GM18520 (cell line): ENCODE data around the gene BHLHE23.
A peak's percentile ranks its signal among the peaks of the same experiment; 100 is the strongest.

Source experiments
- ATAC-seq: cut with Tn5 transposase; IDR thresholded peaks from one replicate; pipeline ENCODE4 v1.9.1; 2021; ENCODE audit not compliant: unreplicated experiment

The BHLHE23 gene

DNA sequence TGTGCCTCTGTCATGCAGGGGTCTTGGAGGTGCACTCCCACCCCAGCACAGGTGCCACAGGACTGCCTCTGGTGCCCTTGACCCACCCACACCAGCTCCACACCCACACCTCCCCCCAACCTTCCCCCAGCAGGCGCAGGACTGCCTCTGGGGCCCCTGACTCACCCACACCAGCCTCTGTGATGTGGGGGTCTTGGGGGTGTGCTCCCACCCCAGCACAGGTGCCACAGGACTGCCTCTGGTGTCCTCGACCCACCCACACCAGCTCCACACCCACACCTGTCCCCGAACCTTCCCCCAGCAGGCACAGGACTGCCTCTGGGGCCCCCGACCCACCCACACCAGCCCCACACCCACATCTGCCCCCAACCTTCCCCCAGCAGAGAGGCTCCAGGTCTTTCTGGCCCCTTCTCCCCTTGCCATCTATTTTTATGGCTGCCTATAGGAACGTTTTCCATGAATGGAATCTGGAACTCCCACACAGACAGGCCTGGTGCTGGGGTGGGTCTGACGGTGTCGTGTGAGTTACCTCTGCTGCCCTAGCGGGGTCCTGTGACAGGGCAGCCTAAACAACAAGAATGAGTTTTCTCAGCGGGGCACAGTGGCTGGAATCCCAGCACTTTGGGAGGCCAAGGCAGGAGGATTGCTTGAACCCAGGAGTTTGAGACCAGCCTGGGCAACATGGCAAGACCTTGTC is 30.8 kb downstream of the BHLHE23 start:
- no peak for ATAC-seq

DNA sequence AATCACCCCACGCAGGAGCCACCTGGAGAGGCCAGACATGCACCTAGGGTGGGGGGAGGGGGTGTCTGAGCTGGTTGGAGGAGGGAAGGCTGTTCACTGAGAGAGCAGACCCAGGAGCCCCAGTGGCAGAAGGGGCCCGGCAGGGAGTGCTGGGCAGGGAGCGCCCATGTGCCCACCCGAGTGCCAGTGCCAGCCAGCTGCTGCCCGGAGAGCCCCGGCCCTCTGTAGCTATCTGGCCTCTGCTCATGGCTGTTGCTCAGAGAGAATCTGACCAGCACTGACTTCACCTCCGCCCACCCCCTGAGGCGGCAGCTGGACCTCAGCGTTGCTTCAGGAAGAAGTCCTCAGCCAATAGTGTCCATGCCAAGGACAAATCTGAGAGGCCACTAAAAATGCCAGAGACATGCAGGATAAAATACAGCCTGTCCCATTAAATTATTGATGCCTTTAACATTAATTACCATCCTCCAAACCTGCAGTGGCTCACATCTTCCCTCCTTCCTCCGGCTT is 31.5 kb downstream of the BHLHE23 start:
- no peak for ATAC-seq

DNA sequence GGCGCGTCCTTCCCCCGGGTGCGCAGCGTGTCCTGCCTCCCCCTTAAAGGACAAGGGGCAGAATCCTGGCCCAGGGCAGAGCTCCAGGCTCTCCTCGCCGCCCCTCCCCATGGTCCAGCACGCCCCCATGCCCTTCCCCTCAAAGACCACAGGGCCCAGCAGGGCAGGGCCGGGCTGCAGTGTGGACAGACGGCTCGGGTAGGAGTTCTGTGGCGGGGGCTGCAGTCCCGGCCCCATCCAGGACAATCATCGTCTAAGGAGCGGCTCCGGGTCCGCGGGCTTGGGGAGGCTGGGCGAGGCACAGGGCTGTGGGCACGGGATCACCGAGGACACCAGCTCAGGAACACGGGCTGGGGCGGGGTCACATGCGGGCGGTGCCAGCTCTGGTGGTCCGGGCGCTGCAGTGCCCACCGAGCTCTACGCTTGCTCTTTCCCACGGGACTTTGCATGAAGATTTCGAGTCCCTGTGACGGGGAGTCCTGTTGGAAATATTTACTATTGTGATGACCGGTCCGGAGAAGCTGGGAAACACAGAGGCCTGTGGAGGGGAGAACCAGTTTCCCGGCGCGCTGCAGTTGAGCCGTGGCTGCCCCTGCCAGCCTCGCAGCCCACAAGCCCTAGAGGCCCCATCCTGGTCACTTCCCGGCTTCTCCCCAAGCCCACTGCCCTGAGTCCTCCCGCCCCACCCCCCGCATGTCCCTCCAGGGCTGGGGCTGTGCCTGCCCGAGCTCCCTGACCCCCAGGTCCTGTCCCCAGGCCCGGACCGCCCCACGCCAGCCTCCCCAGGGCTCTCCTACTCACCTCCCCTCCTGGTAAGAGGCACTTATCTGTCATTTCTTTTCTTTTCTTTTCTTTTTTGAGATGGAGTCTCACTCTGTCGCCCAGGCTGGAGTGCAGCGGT is 33.7 kb downstream of the BHLHE23 start:
- no peak for ATAC-seq

DNA sequence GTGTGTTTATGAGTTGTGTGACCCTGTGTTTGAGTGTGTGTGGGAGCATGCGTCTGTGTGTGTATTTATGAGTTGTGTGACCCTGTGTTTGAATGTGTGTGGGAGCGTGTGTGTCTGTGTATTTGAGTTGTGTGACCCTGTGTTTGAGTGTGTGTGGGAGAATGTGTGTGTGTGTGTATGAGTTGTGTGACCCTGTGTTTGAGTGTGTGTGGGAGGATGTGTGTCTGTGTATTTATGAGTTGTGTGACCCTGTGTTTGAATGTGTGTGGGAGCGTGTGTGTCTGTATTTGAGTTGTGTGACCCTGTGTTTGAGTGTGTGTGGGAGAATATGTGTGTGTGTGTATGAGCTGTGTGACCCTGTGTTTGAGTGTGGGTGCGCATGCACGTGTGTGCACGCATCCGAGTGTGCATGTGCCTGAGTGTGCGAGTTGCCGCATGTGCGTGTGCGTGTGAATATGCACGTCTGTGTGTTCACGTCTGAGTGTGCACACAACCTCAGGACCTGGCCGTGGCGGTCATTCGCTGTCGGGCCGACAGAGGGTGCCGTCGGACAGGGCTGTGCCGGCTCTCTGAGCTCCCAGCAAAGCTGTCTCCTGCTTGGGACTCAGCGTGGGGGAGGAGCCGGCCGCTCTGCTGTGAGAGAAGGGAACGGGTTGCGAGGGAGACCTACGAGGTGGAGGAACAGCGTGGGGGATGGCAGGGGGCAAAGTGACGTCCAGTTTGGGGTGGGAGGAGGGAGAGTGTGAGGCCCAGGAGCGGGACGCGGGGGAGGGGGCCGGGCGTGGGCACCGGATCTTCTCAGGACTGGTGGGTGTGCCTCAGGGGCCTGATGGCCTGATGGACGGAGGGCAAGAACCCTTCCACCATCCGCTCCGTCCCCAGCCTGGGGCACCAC is 34.6 kb downstream of the BHLHE23 start:
- ATAC-seq: peak; percentile 61

DNA sequence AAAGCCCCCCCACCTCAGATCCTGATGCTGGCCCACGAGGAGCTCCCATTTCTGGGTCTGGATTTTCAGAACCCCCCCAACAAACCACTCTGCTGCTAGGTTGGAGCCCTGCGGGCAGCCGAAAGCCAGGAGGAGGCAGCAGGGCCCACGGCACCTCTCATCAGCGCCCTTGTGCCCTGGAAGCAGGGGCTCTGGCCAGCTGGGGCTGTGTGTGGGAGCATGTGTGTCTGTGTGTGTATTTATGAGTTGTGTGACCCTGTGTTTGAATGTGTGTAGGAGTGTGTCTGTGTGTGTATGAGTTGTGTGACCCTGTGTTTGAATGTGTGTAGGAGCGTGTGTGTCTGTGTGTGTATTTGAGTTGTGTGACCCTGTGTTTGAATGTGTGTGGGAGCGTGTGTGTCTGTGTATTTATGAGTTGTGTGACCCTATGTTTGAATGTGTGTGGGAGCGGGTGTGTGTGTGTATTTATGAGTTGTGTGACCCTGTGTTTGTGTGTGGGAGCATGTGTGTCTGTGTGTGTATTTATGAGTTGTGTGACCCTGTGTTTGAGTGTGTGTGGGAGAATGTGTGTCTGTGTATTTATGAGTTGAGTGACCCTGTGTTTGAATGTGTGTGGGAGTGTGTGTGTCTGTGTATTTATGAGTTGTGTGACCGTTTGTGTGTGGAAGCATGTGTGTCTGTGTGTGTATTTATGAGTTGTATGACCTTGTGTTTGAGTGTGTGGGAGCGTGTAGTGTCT is 35.4 kb downstream of the BHLHE23 start:
- ATAC-seq: no peak

DNA sequence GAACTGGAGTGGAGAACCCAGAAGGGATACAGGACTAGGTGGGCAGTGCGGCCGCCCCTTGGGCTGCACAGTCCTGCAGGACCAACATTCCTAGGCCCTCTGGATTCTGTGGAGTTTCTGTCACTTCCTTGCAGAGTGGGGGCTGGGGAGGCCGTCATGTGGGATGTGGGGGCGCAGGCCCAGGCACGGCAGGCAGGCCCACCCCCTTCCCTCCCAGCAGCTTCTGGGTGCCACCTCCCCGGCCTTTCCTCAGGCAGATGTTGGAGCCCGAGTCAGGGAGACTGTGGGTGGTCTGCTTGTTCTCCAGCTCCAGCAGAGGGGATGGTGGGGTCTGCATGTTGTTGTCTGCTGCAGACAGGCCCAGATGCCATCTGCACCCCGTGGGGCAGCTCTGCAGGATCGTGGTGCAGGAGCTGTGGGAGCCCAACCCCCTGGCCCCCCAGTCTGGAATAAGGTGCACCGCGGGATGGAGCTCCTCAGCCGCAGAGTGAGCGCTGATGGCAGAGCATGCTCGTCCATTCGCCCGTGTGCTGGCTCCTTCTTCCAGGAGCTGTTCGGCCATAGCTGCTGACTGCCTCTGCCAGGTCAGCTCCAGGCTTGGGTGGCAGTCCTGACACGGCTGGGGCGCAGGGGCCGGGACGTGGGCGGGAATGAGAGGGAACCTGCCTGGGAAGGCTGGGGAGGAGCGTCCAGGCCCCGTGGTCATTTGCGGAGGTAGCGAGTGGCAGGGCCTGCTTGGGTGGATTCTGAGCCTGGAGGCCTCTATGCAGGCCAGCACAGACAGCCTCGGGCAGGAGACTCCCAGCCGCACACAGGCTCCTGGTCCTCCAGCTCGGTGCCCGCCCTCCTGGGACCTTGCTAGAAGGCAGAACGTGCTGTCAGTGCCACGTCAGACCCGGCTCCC is 36.2 kb downstream of the BHLHE23 start:
- no peak for ATAC-seq

DNA sequence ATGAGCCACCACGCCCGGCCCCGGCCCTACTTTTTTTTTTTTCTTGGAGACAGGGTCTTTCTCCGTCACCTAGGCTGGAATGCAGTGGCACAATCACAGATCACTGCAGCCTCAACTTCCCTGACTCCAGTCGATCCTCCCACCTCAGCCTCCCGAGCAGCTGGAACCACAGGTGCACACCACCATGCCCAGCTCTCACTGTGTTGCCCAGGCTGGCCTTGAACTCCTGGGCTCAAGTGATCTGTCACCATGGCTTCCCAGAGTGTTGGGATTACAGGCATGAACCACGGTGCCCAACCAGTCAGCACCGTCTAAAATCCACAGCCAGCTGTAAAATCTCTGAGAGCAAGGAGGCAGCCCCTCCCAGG is 36.8 kb downstream of the BHLHE23 start:
- no peak for ATAC-seq

DNA sequence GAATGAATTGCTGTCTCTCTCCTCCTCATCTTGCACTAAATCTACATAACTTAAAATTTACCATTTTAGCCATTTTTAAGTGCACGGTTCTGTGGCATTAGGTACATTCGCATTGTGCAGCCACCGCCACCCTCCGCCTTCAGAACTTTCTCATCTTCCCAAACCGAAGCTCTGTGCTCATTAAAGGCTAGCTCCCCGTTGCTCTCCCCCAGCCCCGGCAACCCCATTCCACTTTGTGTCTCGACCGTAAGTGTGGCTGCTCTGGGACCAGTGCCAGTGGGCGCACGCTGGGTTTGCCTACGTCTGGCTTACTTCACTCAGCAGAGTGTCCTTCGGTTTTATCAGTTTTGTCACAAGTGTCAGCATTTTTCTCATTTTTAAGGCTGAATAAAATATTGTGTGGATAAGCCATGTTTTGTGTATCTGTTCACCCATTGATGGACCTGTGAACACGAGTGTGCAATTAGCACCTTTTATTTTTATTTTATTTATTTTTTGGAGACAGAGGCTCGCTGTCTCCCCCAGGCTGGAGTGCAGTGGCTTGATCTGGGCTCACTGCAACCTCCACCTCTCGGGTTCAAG is 37.5 kb downstream of the BHLHE23 start:
- no peak for ATAC-seq

DNA sequence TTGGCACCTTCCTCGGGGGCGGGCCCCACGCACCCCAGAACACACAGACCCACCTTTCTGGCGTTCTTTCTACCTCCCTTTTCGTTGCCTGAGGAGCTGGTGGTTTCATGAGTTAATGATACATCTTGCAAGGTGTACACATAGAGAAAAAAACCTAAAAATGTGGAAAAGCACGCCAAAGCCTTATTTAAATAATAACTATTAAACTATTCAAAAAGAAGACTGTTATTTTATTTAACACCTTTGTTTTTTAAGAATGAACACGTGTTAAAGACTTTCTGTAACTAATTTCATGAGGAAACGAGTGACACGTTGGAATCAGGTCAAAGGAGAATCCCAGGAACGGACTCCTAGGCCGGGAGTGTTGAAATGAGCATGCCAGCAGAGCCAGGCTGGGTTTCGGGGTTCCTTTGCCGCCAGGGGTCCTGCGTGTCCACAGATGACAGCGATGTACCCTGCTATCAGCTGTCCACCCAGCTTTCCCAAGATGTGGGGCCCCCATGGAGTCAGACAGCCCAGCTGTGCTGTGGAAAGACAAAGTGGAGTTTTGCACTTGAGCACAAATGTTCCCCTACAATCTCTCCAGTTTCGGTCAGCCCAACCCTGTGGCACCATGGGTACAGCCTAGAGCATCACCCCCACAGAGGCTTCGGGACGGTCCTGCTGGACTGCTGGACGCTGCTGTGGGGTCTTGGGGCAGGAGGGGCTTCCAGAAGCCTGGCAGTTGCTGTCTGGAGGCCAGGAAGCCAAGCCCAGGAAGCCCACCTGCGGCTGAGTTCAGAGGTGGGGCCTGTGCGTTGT is 38.2 kb downstream of the BHLHE23 start:
- ATAC-seq: no peak

DNA sequence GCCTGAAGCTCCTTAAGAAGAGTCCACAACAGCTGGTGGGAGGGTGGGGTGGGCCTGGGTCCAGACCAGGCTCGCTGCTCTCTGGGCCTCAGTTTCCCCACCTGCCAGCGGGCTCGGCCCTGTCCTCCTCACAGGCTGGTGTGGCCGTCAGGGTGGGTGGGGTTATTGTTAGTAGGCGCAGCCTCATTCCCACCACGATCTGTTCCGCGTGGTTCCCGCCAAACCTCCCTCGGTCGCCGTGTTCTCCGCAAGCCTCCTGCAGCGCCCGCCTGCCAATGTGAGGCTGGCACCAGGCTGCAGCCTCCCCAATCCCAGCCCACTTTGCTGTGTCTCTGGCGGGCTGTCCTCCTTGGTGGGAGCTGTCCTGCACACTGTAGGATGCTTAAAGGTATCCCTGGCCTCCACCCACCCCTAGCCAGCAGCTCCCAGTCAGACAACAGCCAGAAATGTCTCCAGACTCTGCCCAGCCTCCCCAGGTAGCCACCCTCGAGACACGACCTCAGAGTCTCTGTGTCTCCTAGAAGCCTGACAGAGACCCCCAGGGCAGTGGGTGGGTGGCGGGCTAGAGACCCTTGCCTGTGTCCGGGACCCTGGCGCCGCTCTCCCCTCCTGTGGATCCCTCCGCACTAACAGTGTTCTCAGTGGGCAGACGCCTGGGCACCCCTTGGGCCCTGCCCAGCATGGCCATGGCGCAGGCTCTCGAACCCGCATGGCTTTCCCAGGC is 39.0 kb downstream of the BHLHE23 start:
- no peak for ATAC-seq

DNA sequence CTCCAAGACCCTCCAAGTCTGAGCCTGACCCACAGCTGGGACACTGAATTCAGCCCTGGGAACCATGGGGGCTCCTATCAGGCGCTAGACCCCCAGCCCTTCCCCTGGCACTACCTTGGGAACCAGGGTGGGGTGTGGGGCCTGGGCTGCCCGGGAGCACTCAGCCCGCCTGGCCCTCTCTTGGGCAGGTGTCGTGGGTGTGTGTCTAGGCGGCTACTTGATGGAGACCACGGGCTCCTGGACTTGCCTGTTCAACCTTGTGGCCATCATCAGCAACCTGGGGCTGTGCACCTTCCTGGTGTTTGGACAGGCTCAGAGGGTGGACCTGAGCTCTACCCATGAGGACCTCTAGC is 39.6 kb downstream of the BHLHE23 start:
- ATAC-seq: no peak

DNA sequence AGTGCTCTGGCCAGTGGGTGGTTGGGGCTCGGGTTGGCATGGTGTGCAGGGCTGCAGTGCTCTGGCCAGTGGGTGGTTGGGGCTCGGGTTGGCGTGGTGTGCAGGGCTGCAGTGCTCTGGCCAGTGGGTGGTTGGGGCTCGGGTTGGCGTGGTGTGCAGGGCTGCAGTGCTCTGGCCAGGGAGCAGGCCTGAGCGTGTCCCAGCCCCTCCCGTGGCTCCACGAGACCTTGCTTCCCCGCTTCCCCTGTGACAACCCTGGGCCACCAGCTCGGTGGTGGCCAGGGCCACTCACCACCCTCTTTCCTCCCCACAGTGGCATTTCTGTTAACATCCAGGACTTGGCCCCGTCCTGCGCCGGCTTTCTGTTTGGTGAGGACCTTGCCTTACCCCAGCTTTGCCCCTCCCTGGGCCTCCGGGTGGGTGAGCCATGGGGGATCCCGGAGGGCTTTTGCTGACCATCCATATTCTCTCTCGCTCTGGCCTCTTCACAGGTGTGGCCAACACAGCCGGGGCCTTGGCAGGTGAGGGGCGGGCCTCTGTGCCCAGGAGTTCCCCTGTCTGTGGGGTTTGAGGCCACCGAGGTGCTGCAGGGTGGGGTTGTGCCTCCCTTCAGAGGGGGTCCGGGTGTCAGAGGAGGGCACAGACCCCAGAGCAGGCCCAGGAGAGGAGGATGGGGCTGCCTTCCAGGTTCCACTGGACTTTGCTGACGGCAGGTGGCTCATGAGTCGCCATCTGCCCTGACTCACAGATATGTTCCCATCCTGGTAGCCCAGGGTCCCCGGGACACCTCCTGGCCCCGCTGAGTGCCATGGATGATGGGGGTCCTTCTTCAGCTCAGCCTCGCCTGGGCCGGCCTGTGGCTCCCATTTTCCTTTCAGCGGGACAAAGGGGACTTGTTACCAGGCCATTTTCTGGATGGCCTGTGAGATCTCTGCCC is 40.3 kb downstream of the BHLHE23 start:
- no peak for ATAC-seq

DNA sequence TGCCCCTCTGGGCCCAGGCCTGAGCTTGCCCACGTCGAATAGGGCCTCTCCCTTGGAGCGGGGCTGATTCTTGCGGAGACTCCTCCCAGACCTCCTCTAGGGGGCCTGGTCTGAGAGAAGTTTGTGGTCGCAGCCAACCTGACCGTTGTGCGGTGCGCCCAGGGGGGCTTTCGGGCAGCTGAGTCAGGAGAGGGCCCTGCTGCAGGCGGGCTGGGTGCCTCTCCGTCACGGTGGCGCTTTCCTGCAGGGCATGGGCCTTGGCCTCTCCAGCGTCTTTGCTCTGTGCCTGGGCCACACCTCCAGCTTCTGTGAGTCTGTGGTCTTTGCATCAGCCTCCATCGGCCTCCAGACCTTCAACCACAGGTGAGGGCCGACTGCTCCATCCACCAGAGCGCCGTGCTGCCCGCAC is 41.4 kb downstream of the BHLHE23 start:
- no peak for ATAC-seq

DNA sequence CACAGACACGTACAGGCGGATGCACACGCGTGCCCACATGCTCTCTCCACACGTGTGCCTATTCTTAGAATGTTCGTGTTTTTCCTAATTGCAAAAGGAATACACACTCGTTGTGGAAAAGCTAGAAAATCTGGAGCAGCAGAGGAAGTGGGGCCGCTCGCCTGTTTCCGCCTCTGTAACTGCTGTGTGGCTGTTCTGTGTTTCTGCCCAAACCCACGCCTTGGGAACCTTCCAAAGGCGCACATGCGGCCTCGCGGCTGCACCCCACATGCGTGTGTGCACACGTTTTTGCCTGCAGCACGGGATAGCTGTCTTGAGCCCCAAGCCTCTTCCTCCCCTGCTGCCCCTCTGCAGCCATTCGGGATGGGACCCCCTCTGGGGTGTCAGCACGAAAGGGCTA is 42.1 kb downstream of the BHLHE23 start:
- no peak for ATAC-seq

DNA sequence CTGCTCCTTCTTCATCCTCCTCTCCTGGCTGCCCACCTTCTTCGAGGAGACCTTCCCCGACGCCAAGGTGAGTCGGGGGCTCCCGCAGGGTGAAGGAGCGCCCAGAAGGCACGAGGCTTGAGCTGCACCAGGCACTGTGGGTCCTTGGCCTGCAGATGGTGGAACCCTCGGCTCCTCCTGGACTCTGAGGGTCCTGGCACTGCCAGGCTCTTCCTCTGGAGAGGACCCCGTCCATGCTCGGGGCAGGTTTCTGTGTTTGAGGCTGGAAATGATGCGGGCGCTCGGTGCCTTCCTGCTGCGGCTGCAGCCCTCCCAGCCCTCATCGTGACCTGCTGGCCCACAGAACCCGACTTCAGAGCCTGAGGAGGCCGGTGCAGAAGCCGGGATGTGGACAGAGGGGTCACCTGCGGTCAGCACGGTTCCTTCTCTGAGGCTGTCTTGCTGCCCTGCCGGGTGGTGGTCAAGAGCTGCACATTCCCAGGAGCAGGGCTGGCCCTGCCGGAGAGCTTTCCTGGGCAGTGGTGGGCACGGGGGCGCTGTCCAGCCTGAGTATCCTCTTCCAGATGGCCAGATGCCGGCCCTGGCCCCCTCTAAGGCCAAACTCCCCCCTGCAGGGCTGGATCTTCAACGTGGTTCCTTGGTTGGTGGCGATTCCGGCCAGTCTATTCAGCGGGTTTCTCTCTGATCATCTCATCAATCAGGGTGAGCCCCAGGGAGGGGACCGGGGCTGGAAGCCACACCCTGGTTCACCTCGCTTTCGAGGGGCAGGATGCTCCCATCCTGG is 43.0 kb downstream of the BHLHE23 start:
- ATAC-seq: no peak
